ENCODE measurements around the gene THTPA. TPM values are rescaled to one million over a fixed set of nuclear protein-coding genes. Genes with fewer than 3 reads are reported as not detected.
A peak's percentile ranks its signal among the peaks of the same experiment; 100 is the strongest.

THTPA gene
- total and polyA plus RNA-seq, 2 of the 13 experiments (the other 11 are each of a cell fraction or from before 2014, with no cell fraction given): 7.4 to 8.7 TPM

DNA sequence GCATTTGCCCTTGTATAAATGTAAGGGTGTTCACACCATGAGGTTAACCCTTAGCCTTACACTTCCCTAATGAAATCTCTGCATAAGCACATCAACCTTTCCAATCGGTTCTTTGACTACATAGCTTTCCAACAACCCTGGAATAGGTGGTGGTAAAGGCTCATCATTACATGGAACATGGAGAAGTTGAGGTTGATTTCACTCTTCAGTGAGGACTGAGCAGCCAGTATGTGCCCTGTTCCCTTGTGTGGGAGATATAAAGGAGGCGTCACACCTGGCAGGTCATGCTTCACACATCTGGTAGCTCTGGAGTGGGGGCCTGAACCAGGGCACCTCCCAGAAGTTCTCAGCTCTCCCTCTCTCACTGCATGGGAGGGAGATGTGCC lies 44.2 kb downstream of the THTPA start (continued):
- TF ChIP-seq NFE2L2 (IDR thresholded peaks at IDR 0.05; ENCODE audit: low read length) (no peak), ARID2 (CRISPR knock-in tag; IDR thresholded peaks at IDR 0.05; ENCODE audit: borderline replicate concordance) (peak; percentile 54; the same call in 1 of the 2 replicates), CHD4 (IDR thresholded peaks at IDR 0.05; ENCODE audit: borderline replicate concordance, low read length) (0 out of 2 replicates have a peak, but pooled peaks have one; percentile 16)

DNA sequence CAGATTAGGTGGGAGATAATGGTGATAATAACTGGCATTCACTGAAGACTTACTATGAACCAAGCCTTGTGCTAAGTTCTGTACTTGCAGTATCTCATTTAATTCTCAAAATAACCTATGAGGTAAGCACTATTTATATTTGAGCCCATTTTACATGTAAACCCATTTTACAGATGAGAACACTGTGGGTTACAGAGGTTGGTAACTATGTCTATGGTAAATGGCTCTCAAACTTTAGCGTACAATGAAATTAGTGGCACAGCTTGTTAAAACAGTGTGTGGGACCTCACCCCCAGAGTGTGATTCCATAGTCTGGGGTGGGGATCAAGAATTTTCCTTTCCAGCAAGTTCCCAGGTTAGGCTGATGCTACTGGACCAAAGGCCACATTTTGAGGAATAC lies 44.7 kb downstream of the THTPA start:
- TF ChIP-seq CENPX (CRISPR knock-in tag; IDR thresholded peaks at IDR 0.05): no peak
- 0 out of 2 replicates have a peak, but pooled peaks have one; percentile 23 for TF ChIP-seq SIX4 (CRISPR knock-in tag; IDR thresholded peaks at IDR 0.05)
- TF ChIP-seq ZKSCAN8 (CRISPR knock-in tag; IDR thresholded peaks at IDR 0.05; ENCODE audit: borderline replicate concordance): no peak
- peak; percentile 97 for TF ChIP-seq ZNF629 (CRISPR knock-in tag; conservative IDR thresholded peaks at IDR 0.05)
- TF ChIP-seq NCOA2 (CRISPR knock-in tag; IDR thresholded peaks at IDR 0.05): peak; percentile 10; the same call in 1 of the 2 replicates
- 0 out of 2 replicates have a peak, but pooled peaks have one; percentile 32 for TF ChIP-seq ZFYVE20 (CRISPR knock-in tag; IDR thresholded peaks at IDR 0.05; ENCODE audit: borderline replicate concordance, low read depth)
- peak; percentile 71; the same call in 1 of the 2 replicates for TF ChIP-seq ZMYM3 (CRISPR knock-in tag; IDR thresholded peaks at IDR 0.05)
- peak; percentile 72; the same call in 1 of the 2 replicates for TF ChIP-seq RCOR2 (CRISPR knock-in tag; IDR thresholded peaks at IDR 0.05)
- TF ChIP-seq MIXL1 (CRISPR knock-in tag; IDR thresholded peaks at IDR 0.05): 0 out of 2 replicates have a peak, but pooled peaks have one; percentile 11
- no peak for TF ChIP-seq ZSCAN30 (CRISPR knock-in tag; IDR thresholded peaks at IDR 0.05)
- TF ChIP-seq HHEX (CRISPR knock-in tag; IDR thresholded peaks at IDR 0.05): 0 out of 2 replicates have a peak, but pooled peaks have one; percentile 5
- peak; percentile 95 for TF ChIP-seq KDM1A (CRISPR knock-in tag; IDR thresholded peaks at IDR 0.05)
- TF ChIP-seq FOXA3 (CRISPR knock-in tag; IDR thresholded peaks at IDR 0.05): 0 out of 2 replicates have a peak, but pooled peaks have one; percentile 10
- TF ChIP-seq RAD21 (CRISPR knock-in tag; IDR thresholded peaks at IDR 0.05): no peak
- TF ChIP-seq, protein P1, sequence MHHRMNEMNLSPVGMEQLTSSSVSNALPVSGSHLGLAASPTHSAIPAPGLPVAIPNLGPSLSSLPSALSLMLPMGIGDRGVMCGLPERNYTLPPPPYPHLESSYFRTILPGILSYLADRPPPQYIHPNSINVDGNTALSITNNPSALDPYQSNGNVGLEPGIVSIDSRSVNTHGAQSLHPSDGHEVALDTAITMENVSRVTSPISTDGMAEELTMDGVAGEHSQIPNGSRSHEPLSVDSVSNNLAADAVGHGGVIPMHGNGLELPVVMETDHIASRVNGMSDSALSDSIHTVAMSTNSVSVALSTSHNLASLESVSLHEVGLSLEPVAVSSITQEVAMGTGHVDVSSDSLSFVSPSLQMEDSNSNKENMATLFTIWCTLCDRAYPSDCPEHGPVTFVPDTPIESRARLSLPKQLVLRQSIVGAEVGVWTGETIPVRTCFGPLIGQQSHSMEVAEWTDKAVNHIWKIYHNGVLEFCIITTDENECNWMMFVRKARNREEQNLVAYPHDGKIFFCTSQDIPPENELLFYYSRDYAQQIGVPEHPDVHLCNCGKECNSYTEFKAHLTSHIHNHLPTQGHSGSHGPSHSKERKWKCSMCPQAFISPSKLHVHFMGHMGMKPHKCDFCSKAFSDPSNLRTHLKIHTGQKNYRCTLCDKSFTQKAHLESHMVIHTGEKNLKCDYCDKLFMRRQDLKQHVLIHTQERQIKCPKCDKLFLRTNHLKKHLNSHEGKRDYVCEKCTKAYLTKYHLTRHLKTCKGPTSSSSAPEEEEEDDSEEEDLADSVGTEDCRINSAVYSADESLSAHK (CRISPR knock-in tag; IDR thresholded peaks at IDR 0.05; ENCODE audit: borderline replicate concordance): no peak
- TF ChIP-seq HDAC2 (CRISPR knock-in tag; IDR thresholded peaks at IDR 0.05): 0 out of 2 replicates have a peak, but pooled peaks have one; percentile 32
- no peak for TF ChIP-seq ZNF350 (CRISPR knock-in tag; IDR thresholded peaks at IDR 0.05; ENCODE audit: borderline replicate concordance, low read depth)
- TF ChIP-seq ADNP (CRISPR knock-in tag; IDR thresholded peaks at IDR 0.05): 0 out of 2 replicates have a peak, but pooled peaks have one; percentile 49
- peak; percentile 96 for TF ChIP-seq CHD4 (IDR thresholded peaks at IDR 0.05; ENCODE audit: borderline replicate concordance, low read length)
- TF ChIP-seq DNMT3B (CRISPR knock-in tag; conservative IDR thresholded peaks at IDR 0.05): 0 out of 2 replicates have a peak, but pooled peaks have one; percentile 26
- Histone ChIP-seq H3K9ac (ENCODE audit: insufficient read depth, low read depth, low read length) (no peak overlapping the region), H3K36me3 (replicated peaks in 1 of 2; ENCODE audit: control insufficient read depth in 1 of 2, insufficient read depth in 2 of 2, low read length in 2 of 2) (no peaks in the 10 kb centered on the region), H4K20me1 (ENCODE audit: insufficient read depth, low read length) (no peaks in the 10 kb centered on the region), H3K27ac (ENCODE audit: extremely low read length, insufficient read depth, low read length) (peak overlapping the region; percentile 57), H3K27me3 (ENCODE audit: control insufficient read depth in 1 of 2, insufficient read depth in 2 of 2, low read length in 2 of 2) (no peaks in the 10 kb centered on the region), H3K4me1 (ENCODE audit: insufficient read depth, low read length) (peaks cover 54% of the 10 kb centered on the region), H3K4me2 (ENCODE audit: low read depth, low read length) (no peak overlapping the region), H2AFZ (ENCODE audit: low read length) (no peak overlapping the region), H3K9me3 (ENCODE audit: low read length) (peaks cover 8% of the 10 kb centered on the region; the same call in 1 of the 2 replicates), H3K79me2 (ENCODE audit: insufficient read depth, low read length) (no peaks in the 10 kb centered on the region), H3K4me3 (replicated peaks in 1 of 3; ENCODE audit: insufficient read depth in 1 of 3, low read depth in 2 of 3, low read length in 3 of 3) (no peak overlapping the region)
- ATAC-seq (no peak), FAIRE-seq (no peak), DNase-seq (ENCODE audit: low spot score) (no peak)
- in situ Hi-C loops (cut with HindIII; ENCODE audit: extremely low pct_ligation_motif_present, low pct_unique_long_range_greater_than_20kb): no loop called here
- ChIA-PET POLR2A (interaction anchor here (0.6 to 10.5 kb wide), 11 partner anchors 10 to 623 kb away, joined by 3 to 267 read pairs (median 8); partner anchors contain the start of gene DHRS2), CTCF (ENCODE audit: low intra/inter-chr PET ratio, low total read pairs) (no interaction called here)
- intact Hi-C loops (cut with micrococcal nuclease; ENCODE audit: unreplicated experiment): no loop called here
- no TSS peak for BruUV-seq (replicated peaks)
- WGBS (ENCODE audit: low lambda C conversion rate): 97% methylated on average over 1 of the region's 1 CpG

All from HepG2 (cell line).